Adrenal gland (tissue), 12 donors: Measurements from ENCODE around the gene SIPA1. TPM values are rescaled to one million over a fixed set of nuclear protein-coding genes. Genes with fewer than 3 reads are reported as not detected.
A peak's percentile ranks its signal among the peaks of the same experiment; 100 is the strongest.

Experiments used
- DNase-seq, 7 donors: peaks; one replicate each; pipeline ENCODE4 v3.0.0-alpha.2; 2019 to 2020
- H3K27ac ChIP-seq, 5 donors: fragments of 200-600 bp; sonication (generic) in 4 of 5; 1 replicate in 3 of 5; 2 replicates in 2 of 5; pipeline versions ENCODE4 v1.5.1 to v1.8.0; 2016 to 2020; ENCODE audit warnings: mild to moderate bottlenecking in 1 of 5
- H3K27me3 ChIP-seq: fragments of 200-600 bp; 2 replicates; pipeline ENCODE4 v1.8.0; 2021
- H3K36me3 ChIP-seq, 2 donors: fragments of 200-600 bp; replicated peaks in 1 of 2; 1 replicate in 1 of 2; 2 replicates in 1 of 2; pipeline versions ENCODE4 v1.5.1 to v1.8.0; 2018 to 2022
- H3K4me1 ChIP-seq, 2 donors: fragments of 200-600 bp; replicated peaks in 1 of 2; 1 replicate in 1 of 2; 2 replicates in 1 of 2; pipeline versions ENCODE4 v1.5.1 to v1.8.0; 2018 to 2021
- H3K4me3 ChIP-seq, 4 donors: fragments of 200-600 bp; sonication (generic) in 3 of 4; one replicate each; pipeline ENCODE4 v1.5.1; 2016 to 2018
- H3K9me3 ChIP-seq, 3 donors: fragments of 200-600 bp; sonication (generic) in 1 of 3; replicated peaks in 1 of 3; 1 replicate in 2 of 3; 2 replicates in 1 of 3; pipeline versions ENCODE4 v1.5.1 to v1.8.0; 2016 to 2021
- CTCF ChIP-seq, 6 experiments: fragments of 450-650 bp in 4 of 6; fragments of 200-600 bp in 2 of 6; sonication (generic) in 1 of 6; IDR thresholded peaks; 1 replicate in 5 of 6; 2 replicates in 1 of 6; pipeline versions ENCODE4 v1.5.1 to v1.8.0; 2016 to 2021; ENCODE audit warnings: antibody characterized with exemption in 6 of 6, mild to moderate bottlenecking in 2 of 6, moderate library complexity in 1 of 6
- POLR2A ChIP-seq, 2 donors: fragments of 450-650 bp; IDR thresholded peaks; one replicate each; pipeline ENCODE4 v1.6.1; 2017; ENCODE audit warnings: antibody characterized with exemption in 2 of 2, mild to moderate bottlenecking in 2 of 2, moderate library complexity in 1 of 2
- WGBS, 4 donors: extraction: QIAGEN DNeasy Blood & Tissue Kit in 2 of 4; methylation state at CpG; one replicate each; pipeline versions ENCODE4 v1.1.5 to v1.1.7; 2013 to 2017; 5-methylcytosine and 5-hydroxymethylcytosine counted together
- intact Hi-C, 2 donors: fragments of 100-400 bp; cut with DNase I; formaldehyde crosslinking; loops; one replicate each; pipeline versions ENCODE4 v1.14.1 to v1.15.0; 2022 to 2023
- polyA plus RNA-seq, 3 donors: library from polyadenylated mRNA; stranded (reverse); fragments of 200-250 nt in 2 of 3; fragments of 350-450 nt in 1 of 3; fragmentation: Illumina TruSeq in 1 of 3; extraction: RNeasy Lipid Tissue Mini Kit (QIAGEN cat#74804) in 1 of 3; gene quantifications; one replicate each; pipeline ENCODE4 v1.2.3, GENCODE V29; 2013 to 2014
- total RNA-seq, 9 donors: library from RNA; depleted of rRNA in 4 of 9; stranded (reverse); fragments of >200 nt in 4 of 9; fragments of 120-200 nt in 1 of 9; fragmentation: NEBNext Ultra II Directional in 1 of 9; extraction: Animal tissue kit (Norgen Biotek cat#: 25700) in 1 of 9; gene quantifications; one replicate each; pipeline versions ENCODE4 v1.1.0 to v1.2.4, GENCODE V29; 2013 to 2023
- donor health status: healthy with polysubstance abuse.
- donor health status: Bipolar disorder and iron deficiency.
- donor health status: DM: yes; HTN: yes; CAD: no.
- donor health status: DM: no; HTN: no; CAD: no.
- donor health status: DM: no; HTN: no; CAD: no.
- donor health status: DM: yes; HTN: yes; CAD: no.

The SIPA1 gene
- total and polyA plus RNA-seq, 12 donors, result 8.7 to 377 (median 76.3) TPM

- H3K36me3 ChIP-seq, result peaks cover 0 to 37% of the 10 kb centered on the region in 2 donors
- H3K4me3 ChIP-seq, result no peak overlapping the region
Measured at GRCh38 chr11:65599216-65599954, 38.5 kb upstream of the SIPA1 start.

GRCh38 chr11:65599955-65600246, 38.0 kb upstream of the SIPA1 start:
- Histone ChIP-seq H3K4me1 (no peaks in the 10 kb centered on the region), H3K27ac (no peak overlapping the region), H3K4me3 (no peak overlapping the region), H3K27me3 (no peaks in the 10 kb centered on the region), H3K36me3 (peaks cover 0 to 42% of the 10 kb centered on the region in 2 donors), H3K9me3 (no peaks in the 10 kb centered on the region)
- intact Hi-C loops, result no loop called here
- no peak for TF ChIP-seq POLR2A (IDR thresholded peaks at IDR 0.05)
- no peak for TF ChIP-seq CTCF (IDR thresholded peaks at IDR 0.05)
- DNase-seq, result no peak
- WGBS, 4 donors, result 96 to 100% (median 98%) methylated on average over 3 to 6 of the region's 6 CpGs; no CpG with 5 or more reads in 1 of the 4 donors

More at GRCh38 chr11:65599216-65599954, 38.5 kb upstream of the SIPA1 start:
- intact Hi-C loops, result no loop called here
- 84 to 88% (median 87%) methylated on average over 34 to 49 of the region's 49 CpGs for WGBS, 4 donors
- no peaks in the 10 kb centered on the region for H3K9me3 ChIP-seq
- DNase-seq, result no peak
- H3K27me3 ChIP-seq, result no peaks in the 10 kb centered on the region
- H3K4me1 ChIP-seq, result no peaks in the 10 kb centered on the region
- H3K27ac ChIP-seq, result no peak overlapping the region
- no peak for TF ChIP-seq POLR2A (IDR thresholded peaks at IDR 0.05)
- no peak for TF ChIP-seq CTCF (IDR thresholded peaks at IDR 0.05)

GRCh38 chr11:65604258-65604657, 33.6 kb upstream of the SIPA1 start:
- 97 to 100% (median 100%) methylated on average over 1 of the region's 1 CpG; no CpG with 5 or more reads in 1 of the 4 donors for WGBS, 4 donors
- TF ChIP-seq CTCF (IDR thresholded peaks at IDR 0.05) (no peak), POLR2A (IDR thresholded peaks at IDR 0.05) (no peak)
- Histone ChIP-seq H3K27ac (no peak overlapping the region), H3K36me3 (peaks cover 0 to 59% of the 10 kb centered on the region in 2 donors), H3K4me1 (peaks cover 11 to 17% of the 10 kb centered on the region in 2 donors), H3K27me3 (no peaks in the 10 kb centered on the region), H3K4me3 (no peak overlapping the region), H3K9me3 (no peaks in the 10 kb centered on the region)
- intact Hi-C loops, result no loop called here
- no peak for DNase-seq

- Histone ChIP-seq H3K4me3 (no peak overlapping the region), H3K27ac (peak overlapping the region in 3 of 5 donors; percentile 30 to 86 (median 79)), H3K36me3 (peaks cover 0 to 62% of the 10 kb centered on the region in 2 donors), H3K4me1 (peaks cover 11 to 43% of the 10 kb centered on the region in 2 donors), H3K27me3 (no peaks in the 10 kb centered on the region), H3K9me3 (no peaks in the 10 kb centered on the region)
- DNase-seq, result peak; percentile 91 to 98 (median 96)
- intact Hi-C loops, result no loop called here
- TF ChIP-seq POLR2A (IDR thresholded peaks at IDR 0.05) (no peak), CTCF (IDR thresholded peaks at IDR 0.05) (no peak)
- 30 to 53% (median 43%) methylated on average over 15 to 67 of the region's 67 CpGs for WGBS, 4 donors
Measured at GRCh38 chr11:65606876-65607613, 30.9 kb upstream of the SIPA1 start.
